GM12878 (cell line): ENCODE measurements around the gene NHERF1. TPM values are rescaled to one million over a fixed set of nuclear protein-coding genes. Genes with fewer than 3 reads are reported as not detected.

Experiments used
- ATAC-seq: fragments of 200-7000 bp; cut with Tn5 transposase; 3 replicates; pipeline ENCODE4 v1.9.1; 2020; ENCODE audit warnings: mild to moderate bottlenecking, moderate library complexity
- BruUV-seq: library from RNA; stranded (reverse); fragments of 400-500 nt; replicated peaks from 2 replicates; lab custom pipeline; 2021; lab: Mats Ljungman, UMichigan
- CTCF ChIA-PET: fragments of 300-600 bp; sonication (Branson Sonifier 250); formaldehyde crosslinking; extraction: SDS; loops from one replicate; lab custom pipeline; 2021; ENCODE audit warnings: inconsistent platforms; lab: Yijun Ruan, JAX
- POLR2A ChIA-PET: fragments of 350-600 bp; formaldehyde crosslinking; extraction: SDS; loops from one replicate; lab custom pipeline; 2021; ENCODE audit warnings: inconsistent platforms; lab: Charles Lee
- RAD21 ChIA-PET: fragments of 300-600 bp; sonication (Branson Sonifier 250); formaldehyde crosslinking; loops from one replicate; lab custom pipeline; 2023; ENCODE audit warnings: antibody characterized with exemption; ENCODE audit not compliant: unreplicated experiment; lab: Charles Lee
- SMC1A ChIA-PET: fragments of 300-600 bp; sonication (Branson Sonifier 250); formaldehyde crosslinking; loops from one replicate; lab custom pipeline; 2023; ENCODE audit not compliant: unreplicated experiment, uncharacterized antibody; lab: Charles Lee
- DNase-seq: peaks from one replicate; pipeline ENCODE4 v3.0.0-alpha.2; 2011; ENCODE audit warnings: low read depth, low spot score
- FAIRE-seq: peaks from 3 replicates; lab custom pipeline; 2011; peaks lifted over from hg19 to GRCh38; lab: Jason Lieb, UNC
- H2AFZ ChIP-seq: 2 replicates; pipeline ENCODE4 v1.6.0; 2011; ENCODE audit warnings: low read depth, low read length, control low read depth; ENCODE audit not compliant: control insufficient read depth
- H3K27ac ChIP-seq: 2 replicates; pipeline ENCODE4 v1.5.1; 2011; ENCODE audit warnings: control low read depth; ENCODE audit not compliant: control insufficient read depth, insufficient read depth
- H3K27me3 ChIP-seq, 2 experiments: replicated peaks in 1 of 2; 2 replicates each; pipeline versions ENCODE4 v1.6.0 to v1.6.1; 2011; ENCODE audit warnings: low read length in 1 of 2; ENCODE audit not compliant: control insufficient read depth in 2 of 2, insufficient read depth in 2 of 2
- H3K36me3 ChIP-seq, 2 experiments: 2 replicates each; pipeline ENCODE4 v1.5.1; 2011; ENCODE audit warnings: low read length in 1 of 2; ENCODE audit not compliant: control insufficient read depth in 2 of 2, insufficient read depth in 2 of 2
- H3K4me1 ChIP-seq: 2 replicates; pipeline ENCODE4 v1.6.1; 2011; ENCODE audit warnings: mild to moderate bottlenecking, low read length, moderate library complexity, mixed read lengths; ENCODE audit not compliant: control insufficient read depth, insufficient read depth
- H3K4me2 ChIP-seq: 2 replicates; pipeline ENCODE4 v1.6.0; 2011; ENCODE audit warnings: control low read depth; ENCODE audit not compliant: control insufficient read depth, insufficient read depth
- H3K4me3 ChIP-seq: fragments of 200-600 bp; sonication (generic); 2 replicates; pipeline ENCODE4 v1.5.1; 2016
- H3K79me2 ChIP-seq: 2 replicates; pipeline ENCODE4 v1.6.0; 2011; ENCODE audit warnings: low read length; ENCODE audit not compliant: control insufficient read depth, insufficient read depth
- H3K9ac ChIP-seq: 2 replicates; pipeline ENCODE4 v1.8.0; 2011; ENCODE audit warnings: low read length, control low read depth, mixed read lengths; ENCODE audit not compliant: control insufficient read depth, insufficient read depth
- H3K9me3 ChIP-seq: replicated peaks from 3 replicates; pipeline ENCODE4 v1.5.1; 2011; ENCODE audit warnings: mild to moderate bottlenecking, low read length; ENCODE audit not compliant: control insufficient read depth, insufficient read depth
- H4K20me1 ChIP-seq: 2 replicates; pipeline ENCODE4 v1.6.0; 2011; ENCODE audit not compliant: control insufficient read depth, insufficient read depth
- MYB ChIP-seq: fragments of 150-350 bp; IDR thresholded peaks from 2 replicates; pipeline ENCODE4 v1.6.1; 2014; ENCODE audit warnings: mild to moderate bottlenecking, low read depth, low read length, borderline replicate concordance
- POLR2A ChIP-seq: IDR thresholded peaks from 2 replicates; pipeline ENCODE4 v1.6.1; 2011; ENCODE audit warnings: low read depth, mild to moderate bottlenecking, low read length
- WGBS: methylation state at CpG from one replicate; pipeline ENCODE4 v1.1.6; 2016; ENCODE audit warnings: low lambda C conversion rate; ENCODE audit not compliant: insufficient replicate concordance, insufficient coverage; ENCODE audit errors: missing lambda C conversion rate; 5-methylcytosine and 5-hydroxymethylcytosine counted together
- in situ Hi-C: fragments of 300-500 bp; cut with MboI; formaldehyde crosslinking; loops from 9 replicates; pipeline ENCODE4 v1.14.3; 2018; ENCODE audit warnings: mixed read lengths
- intact Hi-C: fragments of 100-400 bp; cut with micrococcal nuclease; formaldehyde crosslinking; loops from one replicate; pipeline ENCODE4 v1.14.2; 2022; ENCODE audit not compliant: unreplicated experiment
- polyA plus RNA-seq, 11 experiments: library from polyadenylated mRNA; depleted of rRNA in 4 of 11; unstranded in 6 of 11; stranded (reverse) in 5 of 11; fragments of >200 nt; fragmentation: Nextera tagmentation in 4 of 11; fragmentation: Illumina TruSeq in 1 of 11; extraction: Ambion mirVana in 4 of 11; extraction: Trizol in 1 of 11; gene quantifications; 1 replicate in 1 of 11; 2 replicates in 10 of 11; pipeline versions ENCODE4 v1.2.1 to v1.2.3, GENCODE V29; 2011 to 2016; ENCODE audit warnings: inconsistent platforms in 2 of 11, missing spikeins in 2 of 11, low read depth in 1 of 11
- total RNA-seq, 4 experiments: library from RNA; depleted of rRNA in 3 of 4; stranded (reverse); fragments of >200 nt in 3 of 4; fragmentation: Illumina TruSeq in 1 of 4; extraction: Trizol in 1 of 4; gene quantifications; 2 replicates each; pipeline versions ENCODE4 v1.2.1 to v1.2.3, GENCODE V29; 2013 to 2021
- TF ChIP-seq, protein P1 (sequence below): IDR thresholded peaks from 2 replicates; pipeline ENCODE4 v1.6.1; 2012; ENCODE audit warnings: improper control_type of control experiment, low read depth, low read length; ENCODE audit not compliant: insufficient replicate concordance

Gene NHERF1
- total and polyA plus RNA-seq, 10 of the 15 experiments (the other 5 are each of a cell fraction or from before 2014, with no cell fraction given) = 13.4 to 61.6 (median 39.0) TPM

DNA sequence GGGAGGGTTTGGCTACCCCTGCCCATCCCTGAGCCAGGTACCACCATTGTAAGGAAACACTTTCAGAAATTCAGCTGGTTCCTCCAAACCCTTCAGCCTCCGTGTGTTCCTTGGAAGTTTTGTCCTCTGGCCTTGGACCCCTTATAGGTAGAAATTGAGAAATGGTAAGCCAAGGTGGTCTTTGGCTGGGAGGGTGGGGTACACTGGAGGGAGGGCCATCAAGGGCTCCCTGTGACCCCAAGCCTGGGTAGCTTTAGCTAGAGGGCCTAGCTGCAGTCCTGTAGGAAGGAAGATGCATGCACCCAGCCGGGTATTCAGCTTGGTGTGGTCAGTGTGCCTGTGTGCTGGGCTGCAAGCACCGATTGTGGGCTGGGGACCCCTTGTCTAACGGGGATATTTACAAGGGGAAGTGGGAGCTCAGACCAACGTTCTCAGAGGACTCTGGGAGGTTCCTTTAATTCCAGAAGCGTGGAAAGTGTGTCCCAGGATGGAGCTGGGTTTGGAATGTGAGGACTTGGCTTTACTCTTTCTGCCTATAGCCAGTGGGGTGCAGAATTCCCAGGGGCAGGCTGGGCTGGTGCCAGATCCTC, 20.9 kb downstream of the NHERF1 start:
- SMC1A ChIA-PET = interaction anchor here (0.7 kb wide), 2 partner anchors 25 to 112 kb away, joined by 3 read pairs; no protein-coding TSS in a partner anchor
- Histone ChIP-seq H3K27ac (no peak overlapping the region), H3K36me3 (peaks cover 26 to 37% of the 10 kb centered on the region in 2 experiments), H3K9me3 (no peaks in the 10 kb centered on the region), H3K9ac (no peak overlapping the region), H2AFZ (no peak overlapping the region), H3K79me2 (no peaks in the 10 kb centered on the region), H3K4me2 (no peak overlapping the region), H4K20me1 (no peaks in the 10 kb centered on the region), H3K27me3 (no peaks in the 10 kb centered on the region), H3K4me3 (no peak overlapping the region), H3K4me1 (no peaks in the 10 kb centered on the region)
- DNase-seq (no peak), FAIRE-seq (no peak), ATAC-seq (no peak)
- 78% methylated on average over 6 of the region's 6 CpGs for WGBS
- RAD21 ChIA-PET = interaction anchor here (1.4 to 3.8 kb wide), 2 partner anchors 24 to 112 kb away, joined by 6 to 30 read pairs; no protein-coding TSS in a partner anchor
- in situ Hi-C loops (no loop called here), intact Hi-C loops (no loop called here)
- POLR2A ChIA-PET = interaction anchor here (1.3 to 1.4 kb wide), 2 partner anchors 18 to 24 kb away, joined by 3 read pairs; no protein-coding TSS in a partner anchor
- no TSS peak for BruUV-seq
- TF ChIP-seq, protein P1, sequence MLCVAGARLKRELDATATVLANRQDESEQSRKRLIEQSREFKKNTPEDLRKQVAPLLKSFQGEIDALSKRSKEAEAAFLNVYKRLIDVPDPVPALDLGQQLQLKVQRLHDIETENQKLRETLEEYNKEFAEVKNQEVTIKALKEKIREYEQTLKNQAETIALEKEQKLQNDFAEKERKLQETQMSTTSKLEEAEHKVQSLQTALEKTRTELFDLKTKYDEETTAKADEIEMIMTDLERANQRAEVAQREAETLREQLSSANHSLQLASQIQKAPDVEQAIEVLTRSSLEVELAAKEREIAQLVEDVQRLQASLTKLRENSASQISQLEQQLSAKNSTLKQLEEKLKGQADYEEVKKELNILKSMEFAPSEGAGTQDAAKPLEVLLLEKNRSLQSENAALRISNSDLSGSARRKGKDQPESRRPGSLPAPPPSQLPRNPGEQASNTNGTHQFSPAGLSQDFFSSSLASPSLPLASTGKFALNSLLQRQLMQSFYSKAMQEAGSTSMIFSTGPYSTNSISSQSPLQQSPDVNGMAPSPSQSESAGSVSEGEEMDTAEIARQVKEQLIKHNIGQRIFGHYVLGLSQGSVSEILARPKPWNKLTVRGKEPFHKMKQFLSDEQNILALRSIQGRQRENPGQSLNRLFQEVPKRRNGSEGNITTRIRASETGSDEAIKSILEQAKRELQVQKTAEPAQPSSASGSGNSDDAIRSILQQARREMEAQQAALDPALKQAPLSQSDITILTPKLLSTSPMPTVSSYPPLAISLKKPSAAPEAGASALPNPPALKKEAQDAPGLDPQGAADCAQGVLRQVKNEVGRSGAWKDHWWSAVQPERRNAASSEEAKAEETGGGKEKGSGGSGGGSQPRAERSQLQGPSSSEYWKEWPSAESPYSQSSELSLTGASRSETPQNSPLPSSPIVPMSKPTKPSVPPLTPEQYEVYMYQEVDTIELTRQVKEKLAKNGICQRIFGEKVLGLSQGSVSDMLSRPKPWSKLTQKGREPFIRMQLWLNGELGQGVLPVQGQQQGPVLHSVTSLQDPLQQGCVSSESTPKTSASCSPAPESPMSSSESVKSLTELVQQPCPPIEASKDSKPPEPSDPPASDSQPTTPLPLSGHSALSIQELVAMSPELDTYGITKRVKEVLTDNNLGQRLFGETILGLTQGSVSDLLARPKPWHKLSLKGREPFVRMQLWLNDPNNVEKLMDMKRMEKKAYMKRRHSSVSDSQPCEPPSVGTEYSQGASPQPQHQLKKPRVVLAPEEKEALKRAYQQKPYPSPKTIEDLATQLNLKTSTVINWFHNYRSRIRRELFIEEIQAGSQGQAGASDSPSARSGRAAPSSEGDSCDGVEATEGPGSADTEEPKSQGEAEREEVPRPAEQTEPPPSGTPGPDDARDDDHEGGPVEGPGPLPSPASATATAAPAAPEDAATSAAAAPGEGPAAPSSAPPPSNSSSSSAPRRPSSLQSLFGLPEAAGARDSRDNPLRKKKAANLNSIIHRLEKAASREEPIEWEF = no peak
- TF ChIP-seq MYB = no peak
- peak; percentile 28 for TF ChIP-seq POLR2A
- CTCF ChIA-PET = interaction anchor here (0.6 to 7.0 kb wide), 7 partner anchors 9 to 112 kb away, joined by 4 to 60 read pairs (median 5); no protein-coding TSS in a partner anchor
